HG03520 (cell line): ENCODE measurements around the gene ZNF354C.

Source experiments
- ATAC-seq: cut with Tn5 transposase; IDR thresholded peaks from one replicate; pipeline ENCODE4 v1.9.1; 2021; ENCODE audit warnings: mild to moderate bottlenecking, moderate library complexity; ENCODE audit not compliant: unreplicated experiment

ZNF354C gene

GRCh38 chr5:179113945-179114641 lies 53.9 kb downstream of the ZNF354C start:
- no peak for ATAC-seq

- no peak for ATAC-seq
Observed at GRCh38 chr5:179114756-179115155, 54.6 kb downstream of the ZNF354C start.

- ATAC-seq = no peak
Observed at GRCh38 chr5:179115307-179115706, 55.1 kb downstream of the ZNF354C start.

GRCh38 chr5:179115845-179116524 lies 55.8 kb downstream of the ZNF354C start:
- ATAC-seq = no peak

- ATAC-seq = no peak
Observed at GRCh38 chr5:179118338-179118737, 58.2 kb downstream of the ZNF354C start.

- ATAC-seq = no peak
Observed at GRCh38 chr5:179118756-179119414, 58.7 kb downstream of the ZNF354C start.

GRCh38 chr5:179119415-179120170 lies 59.4 kb downstream of the ZNF354C start:
- no peak for ATAC-seq

GRCh38 chr5:179120421-179120861 lies 60.3 kb downstream of the ZNF354C start:
- ATAC-seq = no peak

- ATAC-seq = no peak
Observed at GRCh38 chr5:179120951-179121666, 60.9 kb downstream of the ZNF354C start.

- ATAC-seq = no peak
Observed at GRCh38 chr5:179121667-179122111, 61.5 kb downstream of the ZNF354C start.

GRCh38 chr5:179122411-179123108 lies 62.4 kb downstream of the ZNF354C start:
- no peak for ATAC-seq

GRCh38 chr5:179123109-179123426 lies 62.9 kb downstream of the ZNF354C start:
- no peak for ATAC-seq

GRCh38 chr5:179123491-179124272 lies 63.5 kb downstream of the ZNF354C start:
- no peak for ATAC-seq

- ATAC-seq = no peak
Observed at GRCh38 chr5:179124273-179124852, 64.2 kb downstream of the ZNF354C start.

GRCh38 chr5:179124853-179125788 lies 64.9 kb downstream of the ZNF354C start:
- ATAC-seq = no peak

GRCh38 chr5:179125789-179126505 lies 65.8 kb downstream of the ZNF354C start:
- ATAC-seq = no peak

GRCh38 chr5:179126506-179126991 lies 66.4 kb downstream of the ZNF354C start:
- no peak for ATAC-seq
